PC-9 (cell line): ENCODE data around the gene CRELD2. TPM values are rescaled to one million over a fixed set of nuclear protein-coding genes. Genes with fewer than 3 reads are reported as not detected.
A peak's percentile ranks its signal among the peaks of the same experiment; 100 is the strongest.

ENCODE experiments used
- BruUV-seq: library from RNA; stranded (reverse); fragments of 400-500 nt; replicated peaks from 2 replicates; lab custom pipeline; 2021; lab: Mats Ljungman, UMichigan
- CTCF ChIA-PET: fragments of 300-600 bp; sonication (Branson Sonifier 250); formaldehyde crosslinking; loops from one replicate; lab custom pipeline; 2022; ENCODE audit warnings: antibody characterized with exemption; lab: Charles Lee
- POLR2A ChIA-PET: fragments of 300-600 bp; sonication (Branson Sonifier 250); formaldehyde crosslinking; loops from one replicate; lab custom pipeline; 2022; ENCODE audit warnings: antibody characterized with exemption; ENCODE audit not compliant: unreplicated experiment; lab: Charles Lee
- DNase-seq, 2 experiments: peaks; one replicate each; pipeline versions ENCODE4 v3.0.0 to v3.0.0-alpha.2; 2015 to 2022; ENCODE audit warnings: mixed read lengths in 1 of 2
- H2AFZ ChIP-seq: fragments of 200-600 bp; sonication (generic); 2 replicates; pipeline ENCODE4 v1.8.1; 2017; ENCODE audit warnings: antibody characterized with exemption
- H3F3A ChIP-seq: fragments of 200-600 bp; sonication (generic); 2 replicates; pipeline ENCODE4 v1.8.1; 2017; ENCODE audit warnings: antibody characterized with exemption, mild to moderate bottlenecking, low read depth; ENCODE audit not compliant: insufficient read depth
- H3K27ac ChIP-seq: fragments of 200-600 bp; sonication (generic); 2 replicates; pipeline ENCODE4 v1.6.1; 2016; ENCODE audit warnings: mixed run types
- H3K27me3 ChIP-seq: fragments of 200-600 bp; sonication (generic); 2 replicates; pipeline ENCODE4 v1.6.1; 2016; ENCODE audit warnings: low read depth, mixed run types; ENCODE audit not compliant: insufficient read depth
- H3K36me3 ChIP-seq: fragments of 200-600 bp; sonication (generic); 2 replicates; pipeline ENCODE4 v1.6.1; 2016; ENCODE audit warnings: low read depth, mixed run types
- H3K4me1 ChIP-seq: fragments of 200-600 bp; sonication (generic); replicated peaks from 2 replicates; pipeline ENCODE4 v1.6.1; 2016; ENCODE audit warnings: mixed run types; ENCODE audit not compliant: insufficient read depth
- H3K4me2 ChIP-seq: fragments of 200-600 bp; sonication (generic); 2 replicates; pipeline ENCODE4 v1.6.1; 2017; ENCODE audit warnings: mixed run types
- H3K4me3 ChIP-seq: fragments of 200-600 bp; sonication (generic); 2 replicates; pipeline ENCODE4 v1.6.1; 2016; ENCODE audit warnings: mixed run types
- H3K79me2 ChIP-seq: fragments of 200-600 bp; sonication (generic); 2 replicates; pipeline ENCODE4 v1.6.1; 2017; ENCODE audit warnings: low read depth, mixed run types
- H3K9me2 ChIP-seq: fragments of 200-600 bp; sonication (generic); 2 replicates; pipeline ENCODE4 v1.8.1; 2017; ENCODE audit warnings: mild to moderate bottlenecking; ENCODE audit not compliant: insufficient read depth
- H3K9me3 ChIP-seq: fragments of 200-600 bp; sonication (generic); 2 replicates; pipeline ENCODE4 v1.8.1; 2016; ENCODE audit warnings: low read depth; ENCODE audit not compliant: insufficient read depth
- H4K20me1 ChIP-seq: fragments of 200-600 bp; sonication (generic); 2 replicates; pipeline ENCODE4 v1.8.1; 2017; ENCODE audit not compliant: insufficient read depth
- EZH2 ChIP-seq: fragments of 200-600 bp; sonication (generic); IDR thresholded peaks from 2 replicates; pipeline ENCODE4 v1.8.0; 2017; ENCODE audit warnings: antibody characterized with exemption, low read depth
- intact Hi-C: fragments of 100-400 bp; cut with micrococcal nuclease; formaldehyde crosslinking; loops from one replicate; pipeline ENCODE4 v1.10.0; 2022; ENCODE audit not compliant: unreplicated experiment
- total RNA-seq: library from RNA; stranded (reverse); gene quantifications from 2 replicates; pipeline ENCODE4 v1.2.3, GENCODE V29; 2021
- TF ChIP-seq, protein P1 (sequence below): fragments of 200-600 bp; sonication (generic); conservative IDR thresholded peaks from 2 replicates; pipeline ENCODE4 v1.6.1; 2017; ENCODE audit warnings: mixed run types, antibody characterized with exemption, mild to moderate bottlenecking, moderate library complexity

The CRELD2 gene
- total RNA-seq, 1 experiment from 2014 or later = 30.7 TPM

- CTCF ChIA-PET = interaction anchor here (0.6 to 1.0 kb wide), 2 partner anchors 15 to 386 kb away, joined by 3 to 8 read pairs; no protein-coding TSS in a partner anchor
- intact Hi-C loops = loop anchor here (1.0 kb wide), 2 partner anchors 14 to 25 kb away; no protein-coding TSS in a partner anchor
- BruUV-seq = no TSS peak
Measured at GRCh38 chr22:49936973-49937757, 18.7 kb downstream of the CRELD2 start.

GRCh38 chr22:49937758-49938564 is 19.5 kb downstream of the CRELD2 start:
- no peak for TF ChIP-seq EZH2
- TF ChIP-seq, protein P1, sequence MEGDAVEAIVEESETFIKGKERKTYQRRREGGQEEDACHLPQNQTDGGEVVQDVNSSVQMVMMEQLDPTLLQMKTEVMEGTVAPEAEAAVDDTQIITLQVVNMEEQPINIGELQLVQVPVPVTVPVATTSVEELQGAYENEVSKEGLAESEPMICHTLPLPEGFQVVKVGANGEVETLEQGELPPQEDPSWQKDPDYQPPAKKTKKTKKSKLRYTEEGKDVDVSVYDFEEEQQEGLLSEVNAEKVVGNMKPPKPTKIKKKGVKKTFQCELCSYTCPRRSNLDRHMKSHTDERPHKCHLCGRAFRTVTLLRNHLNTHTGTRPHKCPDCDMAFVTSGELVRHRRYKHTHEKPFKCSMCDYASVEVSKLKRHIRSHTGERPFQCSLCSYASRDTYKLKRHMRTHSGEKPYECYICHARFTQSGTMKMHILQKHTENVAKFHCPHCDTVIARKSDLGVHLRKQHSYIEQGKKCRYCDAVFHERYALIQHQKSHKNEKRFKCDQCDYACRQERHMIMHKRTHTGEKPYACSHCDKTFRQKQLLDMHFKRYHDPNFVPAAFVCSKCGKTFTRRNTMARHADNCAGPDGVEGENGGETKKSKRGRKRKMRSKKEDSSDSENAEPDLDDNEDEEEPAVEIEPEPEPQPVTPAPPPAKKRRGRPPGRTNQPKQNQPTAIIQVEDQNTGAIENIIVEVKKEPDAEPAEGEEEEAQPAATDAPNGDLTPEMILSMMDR = no peak
- Histone ChIP-seq H3K36me3 (no peaks in the 10 kb centered on the region), H3K4me2 (no peak overlapping the region), H3K4me3 (no peak overlapping the region), H3K79me2 (no peaks in the 10 kb centered on the region), H4K20me1 (no peaks in the 10 kb centered on the region), H3K9me3 (no peaks in the 10 kb centered on the region), H2AFZ (no peak overlapping the region), H3K27ac (no peak overlapping the region), H3K9me2 (no peaks in the 10 kb centered on the region), H3K27me3 (no peaks in the 10 kb centered on the region), H3K4me1 (peaks cover 20% of the 10 kb centered on the region), H3F3A (peaks cover 16% of the 10 kb centered on the region; the same call in 1 of the 2 replicates)
- CTCF ChIA-PET = no interaction called here
- POLR2A ChIA-PET = interaction anchor here (0.6 kb wide), 1 partner anchor 111 kb away, joined by 21 read pairs; no protein-coding TSS in a partner anchor
- BruUV-seq = no TSS peak
- intact Hi-C loops = no loop called here
- no peak for DNase-seq

More at GRCh38 chr22:49936973-49937757, 18.7 kb downstream of the CRELD2 start:
- no peaks in the 10 kb centered on the region for H3K9me3 ChIP-seq
- H3K4me2 ChIP-seq = 0 out of 2 replicates have a peak overlapping the region, but pooled peaks have one; percentile 98
- H3K79me2 ChIP-seq = no peaks in the 10 kb centered on the region
- H3K36me3 ChIP-seq = no peaks in the 10 kb centered on the region
- no peaks in the 10 kb centered on the region for H3K27me3 ChIP-seq
- H3K4me1 ChIP-seq = peaks cover 20% of the 10 kb centered on the region
- H4K20me1 ChIP-seq = no peaks in the 10 kb centered on the region
- H3F3A ChIP-seq = peaks cover 23% of the 10 kb centered on the region; the same call in 1 of the 2 replicates
- no peak overlapping the region for H3K4me3 ChIP-seq
- POLR2A ChIA-PET = interaction anchor here (0.6 to 0.7 kb wide), 2 partner anchors 111 to 626 kb away, joined by 3 to 21 read pairs; partner anchors contain the start of gene SYCE3
- no peak for TF ChIP-seq EZH2
- TF ChIP-seq, protein P1 = no peak
- H3K9me2 ChIP-seq = no peaks in the 10 kb centered on the region
- no peak overlapping the region for H2AFZ ChIP-seq
- DNase-seq = no peak
- no peak overlapping the region for H3K27ac ChIP-seq

DNA sequence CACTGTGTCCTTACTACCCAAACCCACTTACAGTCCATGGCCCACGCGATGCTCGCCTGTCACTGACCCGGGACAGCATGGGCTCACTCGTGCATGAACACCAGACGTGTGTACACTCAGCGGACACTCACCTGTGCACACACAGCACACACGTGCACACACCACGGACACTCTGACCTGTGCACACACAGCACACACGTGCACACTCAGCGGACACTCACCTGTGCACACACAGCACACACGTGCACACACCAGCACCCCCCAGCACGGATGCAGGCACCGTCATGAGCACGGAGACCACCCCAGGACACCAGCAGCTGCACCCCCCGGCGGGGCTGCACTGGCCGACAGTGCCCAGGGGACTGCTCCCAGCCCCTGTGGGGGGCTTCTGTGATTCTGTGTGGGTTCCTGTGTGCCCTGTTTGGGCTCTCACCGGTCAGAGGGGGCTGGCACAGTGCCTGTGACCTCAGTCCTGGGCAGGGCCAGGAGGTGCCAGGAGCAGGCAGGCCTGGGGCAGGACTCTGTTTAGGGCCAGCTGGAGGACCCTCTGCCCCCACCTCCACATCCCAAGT is 20.2 kb downstream of the CRELD2 start:
- POLR2A ChIA-PET = no interaction called here
- TF ChIP-seq, protein P1 = no peak
- no peak for TF ChIP-seq EZH2
- Histone ChIP-seq H3K9me3 (no peaks in the 10 kb centered on the region), H3K4me1 (peaks cover 20% of the 10 kb centered on the region), H3K79me2 (no peaks in the 10 kb centered on the region), H2AFZ (no peak overlapping the region), H4K20me1 (no peaks in the 10 kb centered on the region), H3K36me3 (no peaks in the 10 kb centered on the region), H3K4me3 (no peak overlapping the region), H3K27ac (no peak overlapping the region), H3K4me2 (no peak overlapping the region), H3F3A (peaks cover 9% of the 10 kb centered on the region; the same call in 1 of the 2 replicates), H3K9me2 (no peaks in the 10 kb centered on the region), H3K27me3 (no peaks in the 10 kb centered on the region)
- CTCF ChIA-PET = no interaction called here
- no peak for DNase-seq
- BruUV-seq = no TSS peak
- intact Hi-C loops = no loop called here
